Body of pancreas (tissue), 4 donors: Measurements from ENCODE around the gene LRIT2. TPM values are rescaled to one million over a fixed set of nuclear protein-coding genes. Genes with fewer than 3 reads are reported as not detected.

Experiments
- ATAC-seq: fragments of 150-250 bp; one replicate; pipeline ENCODE4 v1.9.1; 2016
- DNase-seq, 4 donors: peaks; one replicate each; pipeline ENCODE4 v3.0.0-alpha.2; 2019
- H3K27ac ChIP-seq, 4 donors: fragments of 200-600 bp; sonication (generic); 1 replicate in 3 of 4; 2 replicates in 1 of 4; pipeline versions ENCODE4 v1.5.1 to v1.6.1; 2016 to 2019; ENCODE audit warnings: mild to moderate bottlenecking in 1 of 4, mixed read lengths in 1 of 4, moderate library complexity in 1 of 4
- H3K27me3 ChIP-seq, 2 donors: fragments of 200-600 bp; sonication (generic); one replicate each; pipeline ENCODE4 v1.6.0; 2016; ENCODE audit warnings: mild to moderate bottlenecking in 1 of 2
- H3K36me3 ChIP-seq, 2 donors: fragments of 200-600 bp; sonication (generic); replicated peaks in 1 of 2; 2 replicates each; pipeline ENCODE4 v1.5.1; 2016; ENCODE audit warnings: low read depth in 2 of 2; ENCODE audit not compliant: insufficient read depth in 1 of 2
- H3K4me1 ChIP-seq: fragments of 200-600 bp; sonication (generic); one replicate; pipeline ENCODE4 v1.6.0; 2016
- H3K4me3 ChIP-seq, 2 donors: fragments of 200-600 bp; sonication (generic); 1 replicate in 1 of 2; 2 replicates in 1 of 2; pipeline ENCODE4 v1.5.1; 2016 to 2019
- H3K9me3 ChIP-seq, 3 donors: fragments of 200-600 bp; sonication (generic); 1 replicate in 2 of 3; 2 replicates in 1 of 3; pipeline ENCODE4 v1.5.1; 2016
- POLR2A ChIP-seq, 3 donors: fragments of 450-650 bp; IDR thresholded peaks; one replicate each; pipeline ENCODE4 v1.6.1; 2016; ENCODE audit warnings: antibody characterized with exemption in 3 of 3, mild to moderate bottlenecking in 2 of 3
- WGBS, 2 donors: methylation state at CpG; one replicate each; pipeline ENCODE4 v1.1.5; 2017; 5-methylcytosine and 5-hydroxymethylcytosine counted together
- intact Hi-C: fragments of 100-400 bp; cut with DNase I; formaldehyde crosslinking; loops from one replicate; pipeline ENCODE4 v1.15.1; 2023
- total RNA-seq, 2 donors: library from RNA; depleted of rRNA; stranded (reverse); fragments of >200 nt; gene quantifications; one replicate each; pipeline ENCODE4 v1.1.0, GENCODE V29; 2016
- TF ChIP-seq, protein P1 (sequence below), 7 experiments: fragments of 450-650 bp in 4 of 7; fragments of 200-600 bp in 3 of 7; sonication (generic) in 3 of 7; IDR thresholded peaks; one replicate each; pipeline ENCODE4 v1.5.1; 2016 to 2019; ENCODE audit warnings: antibody characterized with exemption in 7 of 7

LRIT2 gene
- total RNA-seq, 2 donors from 2014 or later, result not detected

DNA sequence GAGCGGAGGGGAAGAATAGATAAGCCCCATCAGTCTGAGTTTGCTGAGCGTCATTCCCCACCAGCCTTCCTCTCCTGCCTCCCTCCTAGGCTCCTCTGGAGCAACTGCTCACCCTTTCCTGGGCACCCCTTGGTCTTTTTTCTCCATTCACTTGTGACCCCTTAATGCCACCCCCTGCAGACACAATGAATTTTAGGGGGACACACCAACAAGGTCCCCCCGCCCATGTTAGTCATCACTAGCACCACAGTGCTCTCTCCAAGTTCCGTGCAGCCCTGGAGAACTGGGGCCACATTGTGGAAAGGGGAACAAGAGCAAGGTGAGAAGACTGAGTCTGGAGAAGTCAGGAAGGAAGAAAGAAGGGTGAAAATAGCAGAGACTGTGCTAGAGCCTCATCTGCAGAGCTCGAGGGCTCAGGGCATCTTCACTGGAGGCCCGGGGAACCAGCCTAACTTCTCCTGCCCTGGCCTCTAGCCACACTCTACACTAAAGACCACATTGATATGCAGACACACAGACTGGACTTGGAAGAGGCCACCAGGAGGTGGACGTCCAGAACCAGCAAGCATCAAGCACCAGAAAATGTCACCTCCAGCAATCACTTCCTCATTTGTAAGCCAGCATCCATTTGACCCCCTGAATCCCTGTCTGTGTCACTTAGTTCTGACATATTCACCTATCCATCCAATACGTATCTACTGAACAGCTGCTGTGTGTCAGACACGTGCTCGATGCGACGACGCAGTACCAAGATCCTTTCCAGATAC lies 37.0 kb upstream of the LRIT2 start:
- no peaks in the 10 kb centered on the region for H3K27me3 ChIP-seq
- H3K4me1 ChIP-seq, result no peaks in the 10 kb centered on the region
- H3K4me3 ChIP-seq, result no peak overlapping the region
- no peak overlapping the region for H3K27ac ChIP-seq
- no peaks in the 10 kb centered on the region for H3K36me3 ChIP-seq
- 56 to 70% methylated on average over 13 of the region's 13 CpGs for WGBS, 2 donors
- DNase-seq (no peak), ATAC-seq (no peak)
- no peak for TF ChIP-seq POLR2A (IDR thresholded peaks at IDR 0.05)
- TF ChIP-seq, protein P1, sequence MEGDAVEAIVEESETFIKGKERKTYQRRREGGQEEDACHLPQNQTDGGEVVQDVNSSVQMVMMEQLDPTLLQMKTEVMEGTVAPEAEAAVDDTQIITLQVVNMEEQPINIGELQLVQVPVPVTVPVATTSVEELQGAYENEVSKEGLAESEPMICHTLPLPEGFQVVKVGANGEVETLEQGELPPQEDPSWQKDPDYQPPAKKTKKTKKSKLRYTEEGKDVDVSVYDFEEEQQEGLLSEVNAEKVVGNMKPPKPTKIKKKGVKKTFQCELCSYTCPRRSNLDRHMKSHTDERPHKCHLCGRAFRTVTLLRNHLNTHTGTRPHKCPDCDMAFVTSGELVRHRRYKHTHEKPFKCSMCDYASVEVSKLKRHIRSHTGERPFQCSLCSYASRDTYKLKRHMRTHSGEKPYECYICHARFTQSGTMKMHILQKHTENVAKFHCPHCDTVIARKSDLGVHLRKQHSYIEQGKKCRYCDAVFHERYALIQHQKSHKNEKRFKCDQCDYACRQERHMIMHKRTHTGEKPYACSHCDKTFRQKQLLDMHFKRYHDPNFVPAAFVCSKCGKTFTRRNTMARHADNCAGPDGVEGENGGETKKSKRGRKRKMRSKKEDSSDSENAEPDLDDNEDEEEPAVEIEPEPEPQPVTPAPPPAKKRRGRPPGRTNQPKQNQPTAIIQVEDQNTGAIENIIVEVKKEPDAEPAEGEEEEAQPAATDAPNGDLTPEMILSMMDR (IDR thresholded peaks at IDR 0.05), result no peak
- intact Hi-C loops, result loop anchor here (5.0 to 10.0 kb wide), 2 partner anchors 112 to 280 kb away; no protein-coding TSS in a partner anchor
- no peaks in the 10 kb centered on the region for H3K9me3 ChIP-seq

DNA sequence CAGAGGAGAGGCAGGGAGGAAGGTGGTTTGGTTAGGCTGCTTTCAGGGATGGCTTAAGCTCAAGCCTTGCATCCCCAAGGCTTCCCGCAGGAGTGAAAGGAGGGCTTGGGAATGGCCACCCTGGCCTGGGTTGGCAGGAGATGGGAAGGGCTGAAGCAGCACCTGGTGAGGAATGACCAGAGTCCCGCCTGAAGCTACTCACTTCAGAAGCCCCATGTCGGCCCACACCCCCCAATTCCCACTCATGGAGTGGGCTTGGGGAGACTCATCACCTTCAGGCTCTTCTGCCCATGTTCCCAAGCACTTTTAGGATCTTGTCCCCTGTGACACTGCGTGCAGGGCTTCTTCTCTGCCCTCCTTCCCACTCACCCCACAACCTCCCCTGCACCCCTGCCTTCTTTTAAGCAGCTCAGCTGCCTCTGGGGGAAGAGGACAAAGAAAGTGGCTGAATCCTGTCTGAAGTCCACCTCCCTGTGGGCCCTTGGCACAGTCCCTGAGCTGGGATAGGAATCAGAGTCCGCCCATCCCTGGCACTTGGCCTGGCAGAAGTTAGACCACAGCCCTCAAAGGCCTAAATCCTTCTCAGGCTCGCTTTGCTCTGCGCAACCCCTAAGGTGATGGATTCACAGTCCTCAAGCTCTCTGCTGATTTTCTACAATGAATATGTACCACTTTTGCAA lies 36.0 kb upstream of the LRIT2 start:
- no peak overlapping the region for H3K4me3 ChIP-seq
- TF ChIP-seq POLR2A (IDR thresholded peaks at IDR 0.05), result no peak
- TF ChIP-seq, protein P1 (IDR thresholded peaks at IDR 0.05), result no peak
- H3K36me3 ChIP-seq, result no peaks in the 10 kb centered on the region
- ATAC-seq (no peak), DNase-seq (no peak)
- H3K27me3 ChIP-seq, result no peaks in the 10 kb centered on the region
- 80 to 82% methylated on average over 6 to 7 of the region's 7 CpGs for WGBS, 2 donors
- no peak overlapping the region for H3K27ac ChIP-seq
- peaks cover 5% of the 10 kb centered on the region for H3K4me1 ChIP-seq
- H3K9me3 ChIP-seq, result no peaks in the 10 kb centered on the region
- intact Hi-C loops, result loop anchor here (5.0 to 10.0 kb wide), 2 partner anchors 113 to 281 kb away; no protein-coding TSS in a partner anchor

DNA sequence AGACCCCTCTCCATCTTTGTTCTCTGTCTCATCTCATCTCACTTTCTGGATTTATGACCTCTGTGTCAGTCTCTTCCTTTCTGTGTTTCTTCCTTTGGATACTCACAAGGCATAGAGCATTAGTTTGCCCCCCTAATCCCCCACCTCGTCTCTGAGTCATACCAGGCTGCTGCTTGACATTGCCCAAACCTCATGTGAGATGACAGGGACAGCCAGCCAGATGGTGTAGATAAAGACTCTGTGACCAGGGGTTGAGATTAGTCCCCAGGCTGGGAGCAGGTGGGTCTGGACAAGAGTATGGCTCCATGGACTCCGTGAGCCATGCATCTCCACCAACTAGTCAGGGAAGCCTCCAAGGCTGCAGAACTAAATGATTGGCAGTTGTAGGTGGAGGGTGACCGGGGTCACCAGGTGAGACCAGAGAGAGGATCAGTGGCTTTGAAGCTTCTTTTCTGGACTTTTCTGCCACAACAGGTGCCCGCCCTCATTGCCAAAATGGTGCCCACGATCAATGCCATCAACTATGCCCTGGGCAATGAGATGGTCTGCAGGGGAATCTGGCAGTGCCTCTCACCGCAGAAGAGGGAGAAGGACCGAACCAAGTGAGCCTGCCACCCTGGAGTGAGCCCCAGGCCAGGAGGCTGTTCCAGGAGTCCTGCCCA lies 32.8 kb upstream of the LRIT2 start:
- Histone ChIP-seq H3K4me3 (no peak overlapping the region), H3K36me3 (no peaks in the 10 kb centered on the region), H3K4me1 (peaks cover 5% of the 10 kb centered on the region), H3K9me3 (no peaks in the 10 kb centered on the region), H3K27ac (no peak overlapping the region), H3K27me3 (no peaks in the 10 kb centered on the region)
- ATAC-seq, result no peak
- TF ChIP-seq POLR2A (IDR thresholded peaks at IDR 0.05), result no peak
- TF ChIP-seq, protein P1 (IDR thresholded peaks at IDR 0.05), result no peak
- DNase-seq, result no peak
- intact Hi-C loops, result no loop called here
- WGBS, 2 donors, result 71 to 77% methylated on average over 7 of the region's 7 CpGs

DNA sequence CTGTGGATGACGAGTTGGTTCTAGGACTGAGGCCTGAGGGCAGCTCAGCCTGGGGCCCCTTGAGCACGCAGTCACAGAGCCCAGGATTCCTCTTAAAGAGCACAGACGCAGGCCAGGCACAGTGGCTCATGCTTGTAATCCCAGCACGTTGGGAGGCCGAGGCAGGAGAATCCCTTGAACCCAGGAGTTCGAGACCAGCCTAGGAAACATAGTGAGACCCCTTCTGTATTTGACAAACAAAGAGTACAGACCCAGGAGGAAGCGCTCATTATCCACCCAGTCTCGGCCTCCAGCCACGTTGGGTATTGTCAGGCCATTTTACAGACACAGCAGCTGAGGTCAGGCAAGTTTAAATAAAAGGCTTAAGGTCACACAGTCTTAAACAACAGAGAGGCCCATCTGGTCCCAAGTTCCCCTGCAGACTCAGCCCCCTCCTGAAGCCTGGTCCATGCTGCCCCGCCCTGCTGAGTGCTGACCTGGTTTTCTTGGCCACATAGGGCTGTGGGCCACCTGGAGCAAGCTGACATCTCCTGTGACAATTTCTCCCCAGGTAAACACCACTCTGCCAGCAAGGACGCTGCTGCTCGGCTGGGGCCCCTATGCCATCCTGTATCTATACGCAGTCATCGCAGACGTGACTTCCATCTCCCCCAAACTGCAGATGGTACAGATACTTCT lies 32.1 kb upstream of the LRIT2 start:
- no peaks in the 10 kb centered on the region for H3K36me3 ChIP-seq
- H3K27me3 ChIP-seq, result no peaks in the 10 kb centered on the region
- peaks cover 5% of the 10 kb centered on the region for H3K4me1 ChIP-seq
- no peak overlapping the region for H3K4me3 ChIP-seq
- DNase-seq (no peak), ATAC-seq (no peak)
- no peak for TF ChIP-seq POLR2A (IDR thresholded peaks at IDR 0.05)
- TF ChIP-seq, protein P1 (IDR thresholded peaks at IDR 0.05), result no peak
- H3K27ac ChIP-seq, result no peak overlapping the region
- intact Hi-C loops, result no loop called here
- 75 to 86% methylated on average over 6 to 15 of the region's 15 CpGs for WGBS, 2 donors
- no peaks in the 10 kb centered on the region for H3K9me3 ChIP-seq
